ENCODE results near the gene TNF.

The TNF gene

DNA sequence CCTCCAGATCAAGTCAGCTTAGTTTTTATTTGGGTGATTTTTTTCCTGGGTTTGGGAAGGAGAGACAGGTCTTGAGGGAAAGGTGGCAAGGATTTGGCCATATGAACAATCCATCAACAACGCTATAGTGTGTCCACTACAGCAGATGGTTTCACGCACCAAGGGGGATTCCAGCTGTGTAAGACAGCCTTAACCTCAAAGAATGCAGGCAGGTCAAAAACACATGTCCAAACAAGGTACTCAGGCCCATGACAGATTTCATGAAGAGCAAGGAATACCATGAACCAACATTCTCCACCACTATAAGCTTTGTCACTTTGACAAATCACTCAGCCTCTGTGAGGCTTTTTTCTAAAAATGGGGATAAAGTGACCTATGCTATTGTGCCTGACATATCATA is 41.6 kb downstream of the TNF start:
- Histone ChIP-seq H3K36me3 (ENCODE audit: control insufficient read depth in 1 of 2, insufficient read depth in 2 of 2, low read length in 2 of 2) (no peaks in the 10 kb centered on the region), H3K4me1 (ENCODE audit: control insufficient read depth in 1 of 2, insufficient read depth in 2 of 2, low read length in 2 of 2) (peaks cover 20 to 22% of the 10 kb centered on the region in 2 donors), H3K9me3 (ENCODE audit: control insufficient read depth in 1 of 2, low read length in 2 of 2) (no peaks in the 10 kb centered on the region), H3K4me3 (ENCODE audit: low read depth in 1 of 2, low read length in 2 of 2) (no peak overlapping the region), H3K27me3 (ENCODE audit: control insufficient read depth in 1 of 2, insufficient read depth in 2 of 2, low read length in 2 of 2) (no peaks in the 10 kb centered on the region), H3K9ac (ENCODE audit: low read depth in 1 of 2, low read length in 2 of 2) (no peak overlapping the region), H3K27ac (ENCODE audit: low read depth, low read length) (no peak overlapping the region)

DNA sequence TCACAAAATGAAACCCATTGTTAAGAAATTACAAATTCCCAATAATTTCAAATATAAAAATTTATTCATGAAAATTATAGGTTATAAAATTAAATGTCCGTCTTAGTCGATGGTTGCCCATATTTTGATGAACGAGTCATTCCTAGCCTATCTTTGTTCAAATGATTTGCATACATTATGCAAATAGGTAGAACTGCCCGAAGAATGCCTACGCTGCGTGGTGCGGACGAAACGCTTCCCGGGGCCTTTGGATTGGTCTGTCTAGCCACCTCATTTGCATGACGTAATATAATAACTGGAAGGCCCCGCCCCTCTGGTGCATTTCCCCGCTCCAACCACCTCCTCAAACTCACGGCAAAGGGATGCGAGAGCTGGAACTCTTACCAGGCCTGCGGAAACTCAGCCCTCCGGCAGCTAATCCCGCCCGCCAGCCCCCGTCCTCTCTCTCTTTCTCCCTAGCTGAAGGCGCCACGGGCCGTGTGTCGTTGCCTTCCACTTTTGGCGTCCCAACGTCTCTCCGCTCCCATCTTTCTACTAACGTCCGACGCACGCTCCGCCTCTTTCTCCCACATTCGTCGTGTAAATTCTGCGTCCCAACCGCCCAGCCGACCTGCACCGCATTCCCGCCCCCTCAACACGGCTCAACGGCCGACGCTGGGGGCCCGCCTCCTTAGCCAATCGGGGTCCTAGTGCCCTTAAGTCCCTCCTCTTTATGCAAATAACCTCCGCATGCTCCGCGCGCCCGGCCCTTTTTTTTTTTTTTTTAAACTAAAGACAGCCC is 44.6 kb downstream of the TNF start:
- Histone ChIP-seq H3K27ac (ENCODE audit: low read depth, low read length) (peak overlapping the region; percentile 99), H3K4me1 (ENCODE audit: control insufficient read depth in 1 of 2, insufficient read depth in 2 of 2, low read length in 2 of 2) (peaks cover 20 to 21% of the 10 kb centered on the region in 2 donors), H3K9ac (ENCODE audit: low read depth in 1 of 2, low read length in 2 of 2) (peak overlapping the region; percentile 77 to 91), H3K27me3 (ENCODE audit: control insufficient read depth in 1 of 2, insufficient read depth in 2 of 2, low read length in 2 of 2) (no peaks in the 10 kb centered on the region), H3K4me3 (ENCODE audit: low read depth in 1 of 2, low read length in 2 of 2) (peak overlapping the region; percentile 81 to 83), H3K36me3 (ENCODE audit: control insufficient read depth in 1 of 2, insufficient read depth in 2 of 2, low read length in 2 of 2) (peaks cover 15 to 26% of the 10 kb centered on the region in 2 donors), H3K9me3 (ENCODE audit: control insufficient read depth in 1 of 2, low read length in 2 of 2) (no peaks in the 10 kb centered on the region)

GRCh38 chr6:31620586-31621319 is 45.4 kb downstream of the TNF start, which contains the start of gene PRRC2A:
Gene PRRC2A (plus strand): TSS chr6:31620715. CDS start chr6:31622790, 2,075 bp downstream.
- Histone ChIP-seq H3K27me3 (ENCODE audit: control insufficient read depth in 1 of 2, insufficient read depth in 2 of 2, low read length in 2 of 2) (no peaks in the 10 kb centered on the region), H3K4me3 (ENCODE audit: low read depth in 1 of 2, low read length in 2 of 2) (peak within 1 kb of the TSS; percentile 88 to 97), H3K4me1 (ENCODE audit: control insufficient read depth in 1 of 2, insufficient read depth in 2 of 2, low read length in 2 of 2) (peaks cover 18 to 19% of the 10 kb centered on the region in 2 donors), H3K27ac (ENCODE audit: low read depth, low read length) (peak within 1 kb of the TSS; percentile 99), H3K36me3 (ENCODE audit: control insufficient read depth in 1 of 2, insufficient read depth in 2 of 2, low read length in 2 of 2) (peaks cover 23 to 33% of the 10 kb centered on the region in 2 donors), H3K9ac (ENCODE audit: low read depth in 1 of 2, low read length in 2 of 2) (peak within 1 kb of the TSS; percentile 98 to 99), H3K9me3 (ENCODE audit: control insufficient read depth in 1 of 2, low read length in 2 of 2) (no peaks in the 10 kb centered on the region)

DNA sequence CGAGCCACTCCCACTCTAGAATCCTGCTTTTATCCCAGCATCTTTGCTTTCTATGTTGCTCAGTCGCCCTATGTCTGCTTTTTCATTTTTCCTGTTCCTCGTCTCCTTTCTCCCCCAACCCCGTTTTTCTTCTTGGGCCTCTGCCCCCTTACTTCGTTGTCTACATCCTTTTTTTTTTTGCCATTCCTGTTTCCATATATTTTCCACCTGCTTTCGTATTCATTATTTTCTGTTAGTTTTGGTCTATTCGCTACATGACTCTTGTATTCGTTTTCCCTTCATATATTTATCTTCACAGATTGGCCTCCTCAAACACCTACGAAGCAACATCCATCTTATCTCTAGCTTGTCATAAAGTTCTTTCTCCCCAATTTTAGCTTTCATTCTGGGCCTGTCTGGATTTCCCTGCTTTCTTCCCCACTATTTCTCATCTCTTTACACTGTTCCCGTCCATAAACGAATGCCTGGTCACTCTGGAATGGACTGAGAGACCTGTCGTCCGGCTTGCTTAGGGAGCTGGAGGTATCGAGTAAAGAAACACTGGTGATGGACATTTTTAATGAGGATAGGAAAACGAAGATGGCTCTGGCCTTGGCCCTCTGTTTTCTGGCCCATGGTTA is 46.1 kb downstream of the TNF start:
- H3K27ac ChIP-seq (ENCODE audit: low read depth, low read length): peak overlapping the region; percentile 95
- peak overlapping the region; percentile 98 to 99 for H3K9ac ChIP-seq (ENCODE audit: low read depth in 1 of 2, low read length in 2 of 2)
- H3K36me3 ChIP-seq (ENCODE audit: control insufficient read depth in 1 of 2, insufficient read depth in 2 of 2, low read length in 2 of 2): peaks cover 29 to 40% of the 10 kb centered on the region in 2 donors
- peaks cover 18 to 19% of the 10 kb centered on the region in 2 donors for H3K4me1 ChIP-seq (ENCODE audit: control insufficient read depth in 1 of 2, insufficient read depth in 2 of 2, low read length in 2 of 2)
- H3K9me3 ChIP-seq (ENCODE audit: control insufficient read depth in 1 of 2, low read length in 2 of 2): no peaks in the 10 kb centered on the region
- no peaks in the 10 kb centered on the region for H3K27me3 ChIP-seq (ENCODE audit: control insufficient read depth in 1 of 2, insufficient read depth in 2 of 2, low read length in 2 of 2)
- peak overlapping the region; percentile 88 to 97 for H3K4me3 ChIP-seq (ENCODE audit: low read depth in 1 of 2, low read length in 2 of 2)

GRCh38 chr6:31621991-31622390 is 46.6 kb downstream of the TNF start:
- H3K9ac ChIP-seq (ENCODE audit: low read depth in 1 of 2, low read length in 2 of 2): peak overlapping the region; percentile 98 to 99
- no peaks in the 10 kb centered on the region for H3K27me3 ChIP-seq (ENCODE audit: control insufficient read depth in 1 of 2, insufficient read depth in 2 of 2, low read length in 2 of 2)
- H3K4me3 ChIP-seq (ENCODE audit: low read depth in 1 of 2, low read length in 2 of 2): peak overlapping the region; percentile 88 to 97
- no peaks in the 10 kb centered on the region for H3K9me3 ChIP-seq (ENCODE audit: control insufficient read depth in 1 of 2, low read length in 2 of 2)
- H3K4me1 ChIP-seq (ENCODE audit: control insufficient read depth in 1 of 2, insufficient read depth in 2 of 2, low read length in 2 of 2): peaks cover 18 to 19% of the 10 kb centered on the region in 2 donors
- H3K27ac ChIP-seq (ENCODE audit: low read depth, low read length): peak overlapping the region; percentile 95
- H3K36me3 ChIP-seq (ENCODE audit: control insufficient read depth in 1 of 2, insufficient read depth in 2 of 2, low read length in 2 of 2): peaks cover 32 to 45% of the 10 kb centered on the region in 2 donors

GRCh38 chr6:31622684-31623091 is 47.3 kb downstream of the TNF start:
- no peak overlapping the region for H3K27ac ChIP-seq (ENCODE audit: low read depth, low read length)

GRCh38 chr6:31624070-31624469 is 48.7 kb downstream of the TNF start:
- Histone ChIP-seq H3K4me1 (ENCODE audit: control insufficient read depth in 1 of 2, insufficient read depth in 2 of 2, low read length in 2 of 2) (peaks cover 18 to 19% of the 10 kb centered on the region in 2 donors), H3K9me3 (ENCODE audit: control insufficient read depth in 1 of 2, low read length in 2 of 2) (no peaks in the 10 kb centered on the region), H3K36me3 (ENCODE audit: control insufficient read depth in 1 of 2, insufficient read depth in 2 of 2, low read length in 2 of 2) (peaks cover 43 to 66% of the 10 kb centered on the region in 2 donors), H3K9ac (ENCODE audit: low read depth in 1 of 2, low read length in 2 of 2) (no peak overlapping the region), H3K27me3 (ENCODE audit: control insufficient read depth in 1 of 2, insufficient read depth in 2 of 2, low read length in 2 of 2) (no peaks in the 10 kb centered on the region), H3K4me3 (ENCODE audit: low read depth in 1 of 2, low read length in 2 of 2) (no peak overlapping the region), H3K27ac (ENCODE audit: low read depth, low read length) (no peak overlapping the region)

More at GRCh38 chr6:31622684-31623091, 47.3 kb downstream of the TNF start:
- Histone ChIP-seq H3K27me3 (ENCODE audit: control insufficient read depth in 1 of 2, insufficient read depth in 2 of 2, low read length in 2 of 2) (no peaks in the 10 kb centered on the region), H3K9ac (ENCODE audit: low read depth in 1 of 2, low read length in 2 of 2) (peak overlapping the region in 1 of 2 donors; percentile 98), H3K4me1 (ENCODE audit: control insufficient read depth in 1 of 2, insufficient read depth in 2 of 2, low read length in 2 of 2) (peaks cover 18 to 19% of the 10 kb centered on the region in 2 donors), H3K36me3 (ENCODE audit: control insufficient read depth in 1 of 2, insufficient read depth in 2 of 2, low read length in 2 of 2) (peaks cover 32 to 52% of the 10 kb centered on the region in 2 donors), H3K9me3 (ENCODE audit: control insufficient read depth in 1 of 2, low read length in 2 of 2) (no peaks in the 10 kb centered on the region), H3K4me3 (ENCODE audit: low read depth in 1 of 2, low read length in 2 of 2) (peak overlapping the region; percentile 36 to 97)

DNA sequence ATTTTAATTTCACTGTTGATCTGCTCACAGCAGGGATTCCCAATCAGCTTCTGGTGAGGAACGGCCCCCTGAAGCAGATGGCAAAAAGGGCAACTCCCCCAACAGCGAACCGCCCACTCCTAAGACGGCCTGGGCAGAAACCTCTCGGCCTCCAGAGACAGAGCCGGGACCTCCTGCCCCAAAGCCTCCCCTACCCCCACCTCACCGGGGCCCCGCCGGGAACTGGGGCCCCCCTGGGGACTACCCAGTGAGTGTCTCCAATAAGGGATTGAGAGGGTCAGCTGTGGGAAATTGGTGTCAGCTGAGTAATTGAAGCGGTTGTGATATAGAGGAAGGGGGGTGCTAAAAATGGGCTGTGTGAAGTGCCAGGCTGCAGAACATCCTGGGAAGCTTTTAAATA is 51.6 kb downstream of the TNF start:
- H3K27ac ChIP-seq (ENCODE audit: low read depth, low read length): no peak overlapping the region
- no peak overlapping the region for H3K4me3 ChIP-seq (ENCODE audit: low read depth in 1 of 2, low read length in 2 of 2)
- no peaks in the 10 kb centered on the region for H3K9me3 ChIP-seq (ENCODE audit: control insufficient read depth in 1 of 2, low read length in 2 of 2)
- no peaks in the 10 kb centered on the region for H3K27me3 ChIP-seq (ENCODE audit: control insufficient read depth in 1 of 2, insufficient read depth in 2 of 2, low read length in 2 of 2)
- peaks cover 11 to 13% of the 10 kb centered on the region in 2 donors for H3K4me1 ChIP-seq (ENCODE audit: control insufficient read depth in 1 of 2, insufficient read depth in 2 of 2, low read length in 2 of 2)
- H3K9ac ChIP-seq (ENCODE audit: low read depth in 1 of 2, low read length in 2 of 2): no peak overlapping the region
- peaks cover 62 to 92% of the 10 kb centered on the region in 2 donors for H3K36me3 ChIP-seq (ENCODE audit: control insufficient read depth in 1 of 2, insufficient read depth in 2 of 2, low read length in 2 of 2)

- Histone ChIP-seq H3K36me3 (ENCODE audit: control insufficient read depth in 1 of 2, insufficient read depth in 2 of 2, low read length in 2 of 2) (peaks cover 62 to 95% of the 10 kb centered on the region in 2 donors), H3K9ac (ENCODE audit: low read depth in 1 of 2, low read length in 2 of 2) (no peak overlapping the region), H3K27me3 (ENCODE audit: control insufficient read depth in 1 of 2, insufficient read depth in 2 of 2, low read length in 2 of 2) (no peaks in the 10 kb centered on the region), H3K4me3 (ENCODE audit: low read depth in 1 of 2, low read length in 2 of 2) (no peak overlapping the region), H3K9me3 (ENCODE audit: control insufficient read depth in 1 of 2, low read length in 2 of 2) (no peaks in the 10 kb centered on the region), H3K27ac (ENCODE audit: low read depth, low read length) (no peak overlapping the region), H3K4me1 (ENCODE audit: control insufficient read depth in 1 of 2, insufficient read depth in 2 of 2, low read length in 2 of 2) (peaks cover 3 to 4% of the 10 kb centered on the region in 2 donors)
Observed at GRCh38 chr6:31627690-31628287, 52.4 kb downstream of the TNF start.
